ENCODE measurements around the gene MAP2K1.

- no peak for TF ChIP-seq CTCF (conservative IDR thresholded peaks at IDR 0.05; ENCODE audit: low read depth, low read length)
- no peak for TF ChIP-seq EZH2 (IDR thresholded peaks at IDR 0.05; ENCODE audit: borderline replicate concordance, low read depth, low read length, poor library complexity, severe bottlenecking)
These were observed 118.7 kb downstream of the MAP2K1 start for GRCh38 chr15:66505430-66505811.

Data from A673 (cell line).